ENCODE measurements around the gene LIN52. TPM values are rescaled to one million over a fixed set of nuclear protein-coding genes. Genes with fewer than 3 reads are reported as not detected.

Gene LIN52
- total and polyA plus RNA-seq, 2 of the 8 experiments (the other 6 are each of a cell fraction or from before 2014, with no cell fraction given) = 6.8 to 11.6 TPM

DNA sequence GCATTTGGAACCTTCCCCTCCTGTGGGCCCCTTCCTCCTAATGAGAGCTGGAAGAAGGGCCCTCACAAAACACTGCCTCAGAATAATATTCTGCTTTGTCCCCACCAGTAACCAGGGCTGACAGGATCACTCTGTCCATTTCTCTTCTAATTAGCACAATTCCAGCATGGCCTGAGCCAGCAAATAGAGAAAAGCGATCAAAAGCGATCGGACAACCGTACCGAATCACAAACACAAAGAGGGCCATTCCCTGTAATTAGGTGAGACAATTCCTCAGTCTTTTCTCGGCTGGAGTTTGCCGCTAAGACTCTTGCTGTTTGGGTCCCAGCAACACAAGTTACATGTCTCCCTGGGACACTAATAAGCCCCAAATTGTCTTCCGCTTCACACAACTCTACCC lies 118.9 kb downstream of the LIN52 start:
- Histone ChIP-seq H2AK5ac (ENCODE audit: low read depth, low read length) (no peak overlapping the region), H2BK15ac (ENCODE audit: low read length) (no peak overlapping the region), H3K4me2 (ENCODE audit: insufficient read depth in 1 of 2, low read depth in 2 of 2, low read length in 2 of 2) (no peak overlapping the region), H3K23ac (ENCODE audit: insufficient read length) (no peak overlapping the region), H2BK5ac (ENCODE audit: low read depth, low read length) (no peak overlapping the region), H3K4me3 (ENCODE audit: extremely low read depth in 1 of 4, insufficient read depth in 2 of 4, low read depth in 3 of 4, low read length in 4 of 4) (no peak overlapping the region), H4K20me1 (replicated peaks in 1 of 2; ENCODE audit: control insufficient read depth in 1 of 2, insufficient read depth in 2 of 2, low read length in 2 of 2) (no peaks in the 10 kb centered on the region), H3K27me3 (replicated peaks in 1 of 4; ENCODE audit: control insufficient read depth in 3 of 4, extremely low read depth in 1 of 4, insufficient read depth in 3 of 4, low read length in 3 of 4) (no peaks in the 10 kb centered on the region), H3K9me3 (ENCODE audit: insufficient read depth in 2 of 2, low read depth in 1 of 2, low read length in 1 of 2) (no peaks in the 10 kb centered on the region), H2BK12ac (ENCODE audit: low read depth, low read length) (no peak overlapping the region), H4K8ac (ENCODE audit: extremely low read depth, insufficient read depth, low read length) (no peak overlapping the region; the same call in 1 of the 2 replicates), H4K5ac (ENCODE audit: insufficient read length, low read depth, low read length) (no peak overlapping the region), H3K23me2 (ENCODE audit: low read depth, low read length) (no peaks in the 10 kb centered on the region), H3K79me2 (ENCODE audit: control insufficient read depth in 1 of 2, insufficient read depth in 2 of 2, low read length in 2 of 2) (no peaks in the 10 kb centered on the region), H2BK20ac (ENCODE audit: low read length) (no peak overlapping the region), H2BK120ac (replicated peaks; ENCODE audit: low read depth, low read length) (no peak overlapping the region), H3K4me1 (replicated peaks in 1 of 4; ENCODE audit: control insufficient read depth in 3 of 4, insufficient read depth in 4 of 4, low read length in 3 of 4) (peaks cover 0 to 2% (median 0%) of the 10 kb centered on the region in 4 experiments; a peak in 1 of 7 replicates), H3K14ac (ENCODE audit: insufficient read length) (no peak overlapping the region), H3K18ac (ENCODE audit: extremely low read depth, low read length) (no peak overlapping the region), H2AFZ (ENCODE audit: low read length) (no peak overlapping the region), H3K36me3 (ENCODE audit: control insufficient read depth in 2 of 4, insufficient read depth in 4 of 4, low read length in 3 of 4) (peaks cover 3 to 15% (median 7%) of the 10 kb centered on the region in 4 experiments; a peak in 5 of 8 replicates), H3K27ac (ENCODE audit: low read depth, low read length) (no peak overlapping the region), H4K91ac (replicated peaks; ENCODE audit: insufficient read length, low read length) (no peak overlapping the region), H3K9ac (replicated peaks in 1 of 4; ENCODE audit: extremely low read depth in 1 of 4, low read depth in 3 of 4, low read length in 3 of 4) (no peak overlapping the region), H3K56ac (replicated peaks; ENCODE audit: insufficient read length, low read depth, low read length) (no peak overlapping the region), H3K4ac (replicated peaks; ENCODE audit: insufficient read length, low read depth, low read length) (no peak overlapping the region), H3K79me1 (ENCODE audit: low read depth, low read length) (no peaks in the 10 kb centered on the region)
- CTCF ChIA-PET (ENCODE audit: partially characterized antibody) = interaction anchor here (0.5 to 3.0 kb wide), 9 partner anchors 9 to 212 kb away, joined by 3 to 12 read pairs (median 6); no protein-coding TSS in a partner anchor
- POLR2A ChIA-PET (ENCODE audit: partially characterized antibody) = no interaction called here
- FAIRE-seq (no peak), DNase-seq (ENCODE audit: low read depth in 1 of 2, low spot score in 2 of 2) (no peak)
- WGBS, 2 experiments (ENCODE audit: extremely low coverage in 1 of 2, insufficient coverage in 1 of 2, insufficient read length in 1 of 2, insufficient replicate concordance in 2 of 2, low coverage in 1 of 2, low lambda C conversion rate in 2 of 2, missing lambda C conversion rate in 1 of 2) = 90% methylated on average over 8 of the region's 8 CpGs; no CpG with 5 or more reads in 1 of the 2 experiments
- TF ChIP-seq SRF (IDR thresholded peaks at IDR 0.05; ENCODE audit: low read depth, low read length) (no peak), NRF1 (IDR thresholded peaks at IDR 0.05; ENCODE audit: low read depth, low read length) (no peak), SIX5 (IDR thresholded peaks at IDR 0.05; ENCODE audit: low read depth, low read length) (no peak), POU5F1 (IDR thresholded peaks at IDR 0.05; ENCODE audit: low read depth, low read length) (no peak), SP2 (IDR thresholded peaks at IDR 0.05; ENCODE audit: low read length) (no peak), RBBP5 (IDR thresholded peaks at IDR 0.05; ENCODE audit: borderline replicate concordance, low read depth, low read length) (no peak)

Measured in H1 (cell line).